H9 (cell line): Measurements from ENCODE around the gene DCC. TPM values are rescaled to one million over a fixed set of nuclear protein-coding genes. Genes with fewer than 3 reads are reported as not detected.

Experiments used
- DNase-seq: peaks from one replicate; pipeline ENCODE4 v3.0.0-alpha.2; 2017
- H2AFZ ChIP-seq: one replicate; pipeline ENCODE4 v1.6.1; 2013; ENCODE audit warnings: mild to moderate bottlenecking, low read length, control low read depth, moderate library complexity
- H2AK5ac ChIP-seq: 2 replicates; pipeline ENCODE4 v1.6.1; 2013; ENCODE audit warnings: low read length, control low read depth, mixed read lengths; ENCODE audit not compliant: insufficient read length
- H2BK120ac ChIP-seq: one replicate; pipeline ENCODE4 v1.6.1; 2013; ENCODE audit warnings: low read depth, mild to moderate bottlenecking, low read length, control low read depth, inconsistent platforms; ENCODE audit not compliant: poor library complexity, severe bottlenecking
- H2BK12ac ChIP-seq: 2 replicates; pipeline ENCODE4 v1.6.1; 2013; ENCODE audit warnings: low read length, control low read depth, mixed read lengths, low read depth; ENCODE audit not compliant: insufficient read length
- H2BK15ac ChIP-seq: 2 replicates; pipeline ENCODE4 v1.6.1; 2013; ENCODE audit warnings: low read depth, low read length, control low read depth
- H2BK20ac ChIP-seq: one replicate; pipeline ENCODE4 v1.6.1; 2013; ENCODE audit warnings: low read depth, mild to moderate bottlenecking, low read length, control low read depth, inconsistent platforms; ENCODE audit not compliant: poor library complexity, severe bottlenecking
- H2BK5ac ChIP-seq: 2 replicates; pipeline ENCODE4 v1.6.1; 2013; ENCODE audit warnings: low read length, control low read depth, mixed read lengths; ENCODE audit not compliant: insufficient read length
- H3K14ac ChIP-seq: 2 replicates; pipeline ENCODE4 v1.6.1; 2013; ENCODE audit warnings: low read length, control low read depth; ENCODE audit not compliant: insufficient read depth
- H3K18ac ChIP-seq: 2 replicates; pipeline ENCODE4 v1.6.1; 2013; ENCODE audit warnings: low read depth, mild to moderate bottlenecking, mixed read lengths, low read length, control low read depth; ENCODE audit not compliant: insufficient read length
- H3K23ac ChIP-seq: 2 replicates; pipeline ENCODE4 v1.6.1; 2013; ENCODE audit warnings: low read length, control low read depth, mixed read lengths, low read depth; ENCODE audit not compliant: insufficient read length
- H3K23me2 ChIP-seq: 2 replicates; pipeline ENCODE4 v1.6.1; 2013; ENCODE audit warnings: low read depth, mild to moderate bottlenecking, mixed read lengths, low read length, control low read depth; ENCODE audit not compliant: insufficient read length, poor library complexity, severe bottlenecking
- H3K27ac ChIP-seq: 2 replicates; pipeline ENCODE4 v1.5.1; 2013; ENCODE audit warnings: low read length, control low read depth, mixed read lengths, low read depth; ENCODE audit not compliant: insufficient read length
- H3K27me3 ChIP-seq: 2 replicates; pipeline ENCODE4 v1.6.1; 2013; ENCODE audit warnings: low read length, control low read depth, inconsistent platforms; ENCODE audit not compliant: insufficient read depth
- H3K4ac ChIP-seq: 2 replicates; pipeline ENCODE4 v1.6.1; 2013; ENCODE audit warnings: low read depth, mild to moderate bottlenecking, control low read depth, inconsistent platforms, low read length, moderate library complexity
- H3K4me1 ChIP-seq: 2 replicates; pipeline ENCODE4 v1.6.1; 2013; ENCODE audit warnings: low read length, control low read depth, inconsistent platforms; ENCODE audit not compliant: insufficient read depth
- H3K4me2 ChIP-seq: 2 replicates; pipeline ENCODE4 v1.6.1; 2013; ENCODE audit warnings: low read length, control low read depth, mixed read lengths; ENCODE audit not compliant: insufficient read length, insufficient read depth
- H3K56ac ChIP-seq: 2 replicates; pipeline ENCODE4 v1.6.1; 2013; ENCODE audit warnings: low read depth, mild to moderate bottlenecking, mixed read lengths, low read length, control low read depth; ENCODE audit not compliant: insufficient read length
- H3K79me1 ChIP-seq: 2 replicates; pipeline ENCODE4 v1.6.1; 2013; ENCODE audit warnings: low read depth, mild to moderate bottlenecking, moderate library complexity, low read length, control low read depth, inconsistent platforms; ENCODE audit not compliant: insufficient read depth, poor library complexity, severe bottlenecking
- H3K79me2 ChIP-seq: 2 replicates; pipeline ENCODE4 v1.6.1; 2013; ENCODE audit warnings: low read length, control low read depth, inconsistent platforms; ENCODE audit not compliant: insufficient read depth
- H3K9ac ChIP-seq: 2 replicates; pipeline ENCODE4 v1.6.1; 2013; ENCODE audit warnings: low read length, control low read depth, mixed read lengths; ENCODE audit not compliant: insufficient read length; ENCODE audit errors: extremely low read depth
- H3K9me3 ChIP-seq: one replicate; pipeline ENCODE4 v1.6.1; 2013; ENCODE audit warnings: low read depth, low read length, inconsistent platforms; ENCODE audit not compliant: control insufficient read depth
- H3T11ph ChIP-seq: one replicate; pipeline ENCODE4 v1.6.1; 2013; ENCODE audit warnings: mild to moderate bottlenecking, low read length, control low read depth, inconsistent platforms
- H4K20me1 ChIP-seq: one replicate; pipeline ENCODE4 v1.6.1; 2013; ENCODE audit not compliant: control insufficient read depth, insufficient read length, insufficient read depth
- H4K5ac ChIP-seq: 2 replicates; pipeline ENCODE4 v1.6.1; 2013; ENCODE audit warnings: low read depth, mild to moderate bottlenecking, mixed read lengths, low read length, control low read depth; ENCODE audit not compliant: insufficient read length
- H4K8ac ChIP-seq: replicated peaks from 2 replicates; pipeline ENCODE4 v1.6.1; 2013; ENCODE audit warnings: low read length, control low read depth, mixed read lengths, low read depth; ENCODE audit not compliant: insufficient read length
- H4K91ac ChIP-seq: 2 replicates; pipeline ENCODE4 v1.6.1; 2013; ENCODE audit warnings: low read depth, mild to moderate bottlenecking, moderate library complexity, mixed read lengths, low read length, control low read depth; ENCODE audit not compliant: insufficient read length
- H3K27ac Mint-ChIP-seq, 3 experiments: 2 replicates in 2 of 3; 3 replicates in 1 of 3; pipeline ENCODE4 v1.8.0; 2020 to 2021; ENCODE audit warnings: mixed read lengths in 3 of 3, mild to moderate bottlenecking in 1 of 3, moderate library complexity in 1 of 3
- H3K27me3 Mint-ChIP-seq: 2 replicates; pipeline ENCODE4 v1.8.0; 2021; ENCODE audit warnings: low read depth, mild to moderate bottlenecking, moderate library complexity, mixed read lengths
- H3K36me3 Mint-ChIP-seq, 3 experiments: 2 replicates in 2 of 3; 3 replicates in 1 of 3; pipeline ENCODE4 v1.8.0; 2020 to 2021; ENCODE audit warnings: low read depth in 3 of 3, mixed read lengths in 3 of 3; ENCODE audit not compliant: insufficient read depth in 1 of 3
- H3K4me1 Mint-ChIP-seq, 2 experiments: 2 replicates each; pipeline ENCODE4 v1.8.0; 2020; ENCODE audit warnings: mixed read lengths in 2 of 2
- H3K4me3 Mint-ChIP-seq, 2 experiments: 2 replicates in 1 of 2; 3 replicates in 1 of 2; pipeline ENCODE4 v1.8.0; 2020 to 2021; ENCODE audit warnings: mild to moderate bottlenecking in 2 of 2, mixed read lengths in 2 of 2, moderate library complexity in 1 of 2
- H3K9me3 Mint-ChIP-seq, 2 experiments: 2 replicates in 1 of 2; 3 replicates in 1 of 2; pipeline ENCODE4 v1.8.0; 2020; ENCODE audit warnings: mild to moderate bottlenecking in 2 of 2, mixed read lengths in 2 of 2, moderate library complexity in 1 of 2
- CTCF ChIP-seq: fragments of 200-600 bp; sonication (generic); conservative IDR thresholded peaks from 3 replicates; pipeline ENCODE4 v1.8.0; 2021; ENCODE audit warnings: antibody characterized with exemption, mild to moderate bottlenecking
- total RNA-seq: library from RNA; stranded (reverse); gene quantifications from 2 replicates; pipeline ENCODE4 v1.2.1, GENCODE V29; 2021

DCC gene
- total RNA-seq, 1 experiment from 2014 or later: 0.35 TPM

- H4K8ac ChIP-seq: no peak overlapping the region
- H2AFZ ChIP-seq: no peak overlapping the region
- Mint-ChIP-seq H3K27ac (no peak overlapping the region), H3K9me3 (no peaks in the 10 kb centered on the region; a peak in 1 of 5 replicates), H3K4me1 (no peaks in the 10 kb centered on the region), H3K27me3 (no peaks in the 10 kb centered on the region), H3K4me3 (no peak overlapping the region), H3K36me3 (no peaks in the 10 kb centered on the region)
- H3K79me1 ChIP-seq: no peaks in the 10 kb centered on the region
- no peak for TF ChIP-seq CTCF
- no peaks in the 10 kb centered on the region for H3K27me3 ChIP-seq
- H3K23ac ChIP-seq: no peak overlapping the region
- no peak overlapping the region for H3K18ac ChIP-seq
- H3K4ac ChIP-seq: no peak overlapping the region
- no peaks in the 10 kb centered on the region for H3K23me2 ChIP-seq
- no peak overlapping the region for H4K91ac ChIP-seq
- no peak overlapping the region for H2BK120ac ChIP-seq
- no peak overlapping the region for H2AK5ac ChIP-seq
- H3K56ac ChIP-seq: no peak overlapping the region
- no peak overlapping the region for H2BK15ac ChIP-seq
- H3K14ac ChIP-seq: no peak overlapping the region
- no peaks in the 10 kb centered on the region for H3K4me1 ChIP-seq
- DNase-seq: no peak
- no peak overlapping the region for H3T11ph ChIP-seq
- no peaks in the 10 kb centered on the region for H4K20me1 ChIP-seq
- no peak overlapping the region for H3K4me2 ChIP-seq
- no peak overlapping the region for H3K9ac ChIP-seq
- no peaks in the 10 kb centered on the region for H3K79me2 ChIP-seq
- no peak overlapping the region for H2BK12ac ChIP-seq
- no peak overlapping the region for H2BK20ac ChIP-seq
- no peak overlapping the region for H2BK5ac ChIP-seq
- H3K27ac ChIP-seq: no peak overlapping the region
- H3K9me3 ChIP-seq: no peaks in the 10 kb centered on the region
- H4K5ac ChIP-seq: no peak overlapping the region
Observed at GRCh38 chr18:52403291-52404021, 63.5 kb downstream of the DCC start.
